ENCODE measurements around the gene ZNF778.

Gene ZNF778

DNA sequence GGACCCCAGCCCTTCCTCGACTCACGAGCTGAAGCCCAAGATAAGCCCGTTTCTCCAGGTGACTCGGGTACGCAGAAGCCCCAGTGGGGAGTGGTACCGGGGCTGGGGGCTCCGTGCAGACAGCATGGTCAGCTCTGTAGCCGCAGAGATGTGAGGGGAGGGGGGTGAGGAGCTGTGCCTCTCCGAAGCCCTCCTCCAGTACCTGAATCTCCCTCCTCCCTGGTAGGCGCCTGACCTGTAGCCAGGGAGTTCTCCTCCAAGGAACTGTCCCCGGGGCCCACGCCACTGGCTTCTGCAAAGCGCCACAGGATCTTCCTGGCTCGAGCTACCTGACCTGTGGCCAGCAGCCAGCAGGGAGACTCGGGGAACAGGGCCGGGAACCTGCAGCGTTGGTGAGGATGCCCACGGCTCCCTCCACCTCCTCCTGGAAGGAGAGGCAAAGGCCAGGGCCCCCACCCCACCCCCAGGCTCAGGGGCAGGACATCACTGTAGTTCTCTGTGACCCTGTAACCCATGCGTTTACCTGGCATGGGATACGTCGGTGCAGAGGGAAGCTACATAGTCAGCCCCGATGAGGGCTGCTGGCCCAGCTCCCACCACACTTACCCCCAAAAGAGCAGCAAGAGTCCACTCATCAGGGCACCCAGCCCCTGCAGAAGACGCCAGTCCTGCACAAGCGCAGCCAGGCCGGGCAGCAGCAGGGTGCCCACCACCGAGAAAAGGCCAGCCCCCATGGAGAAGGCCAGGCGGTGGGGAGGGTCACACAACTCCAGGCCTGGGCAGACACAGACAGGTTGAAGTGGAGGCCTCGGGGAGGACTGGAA lies 18.9 kb upstream of the ZNF778 start:
- TF ChIP-seq SIN3A (IDR thresholded peaks at IDR 0.05; ENCODE audit: borderline replicate concordance, insufficient read depth, low read length): no peak
- TF ChIP-seq POLR2AphosphoS5 (IDR thresholded peaks at IDR 0.05; ENCODE audit: low read depth, low read length): no peak
- no peak for TF ChIP-seq TAF1 (IDR thresholded peaks at IDR 0.05; ENCODE audit: borderline replicate concordance, insufficient read depth, low read length)
- no peak for TF ChIP-seq FOXP2 (optimal IDR thresholded peaks at IDR 0.05; ENCODE audit: borderline replicate concordance, extremely low read depth, extremely low read length, insufficient read depth)
- no peak for TF ChIP-seq REST (IDR thresholded peaks at IDR 0.05; ENCODE audit: insufficient read depth in 1 of 2, low read depth in 2 of 2, low read length in 2 of 2)

GRCh38 chr16:89199241-89200123 lies 18.0 kb upstream of the ZNF778 start:
- TF ChIP-seq POLR2AphosphoS5 (IDR thresholded peaks at IDR 0.05; ENCODE audit: low read depth, low read length) (no peak), SIN3A (IDR thresholded peaks at IDR 0.05; ENCODE audit: borderline replicate concordance, insufficient read depth, low read length) (no peak), FOXP2 (optimal IDR thresholded peaks at IDR 0.05; ENCODE audit: borderline replicate concordance, extremely low read depth, extremely low read length, insufficient read depth) (no peak)

- TF ChIP-seq SIN3A (IDR thresholded peaks at IDR 0.05; ENCODE audit: borderline replicate concordance, insufficient read depth, low read length): no peak
- no peak for TF ChIP-seq FOXP2 (optimal IDR thresholded peaks at IDR 0.05; ENCODE audit: borderline replicate concordance, extremely low read depth, extremely low read length, insufficient read depth)
- TF ChIP-seq TAF1 (IDR thresholded peaks at IDR 0.05; ENCODE audit: borderline replicate concordance, insufficient read depth, low read length): no peak
- TF ChIP-seq REST (IDR thresholded peaks at IDR 0.05; ENCODE audit: insufficient read depth in 1 of 2, low read depth in 2 of 2, low read length in 2 of 2): no peak
Observed at GRCh38 chr16:89200124-89200849, 17.2 kb upstream of the ZNF778 start, which contains the start of gene SLC22A31. Gene SLC22A31, minus strand, starts transcription at chr16:89200537. Its CDS starts 36 bp downstream, at chr16:89200501.

DNA sequence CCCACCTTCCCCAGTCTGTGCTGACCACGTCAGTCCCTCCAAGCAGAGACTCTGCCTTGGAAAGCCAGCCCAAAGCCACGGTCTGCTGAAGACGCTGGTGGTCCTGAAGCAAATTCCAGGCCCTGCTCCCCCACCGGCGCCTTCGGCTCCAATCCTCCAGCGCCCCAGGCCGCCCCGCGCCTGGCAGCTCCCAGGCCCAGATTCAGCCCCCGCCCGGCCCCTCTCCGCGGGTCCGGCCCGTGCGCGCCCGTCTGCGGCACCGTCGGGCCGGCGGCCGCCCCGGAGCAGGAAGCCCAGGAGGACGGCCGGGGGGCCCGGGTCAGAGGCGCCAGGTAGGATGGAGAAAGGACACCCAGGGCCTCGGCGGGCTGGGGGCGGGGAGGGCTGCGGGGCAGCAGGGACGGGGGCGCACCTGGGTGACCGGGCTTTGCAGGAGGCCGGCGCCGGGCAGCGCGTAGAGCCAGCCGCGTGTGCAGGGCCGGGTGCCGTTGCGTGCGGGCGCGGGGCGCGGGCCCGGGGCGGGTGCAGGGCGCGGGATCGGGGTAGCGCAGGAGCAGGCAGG lies 16.6 kb upstream of the ZNF778 start:
- TF ChIP-seq FOXP2 (optimal IDR thresholded peaks at IDR 0.05; ENCODE audit: borderline replicate concordance, extremely low read depth, extremely low read length, insufficient read depth) (no peak), SIN3A (IDR thresholded peaks at IDR 0.05; ENCODE audit: borderline replicate concordance, insufficient read depth, low read length) (no peak), REST (IDR thresholded peaks at IDR 0.05; ENCODE audit: insufficient read depth in 1 of 2, low read depth in 2 of 2, low read length in 2 of 2) (no peak), POLR2AphosphoS5 (IDR thresholded peaks at IDR 0.05; ENCODE audit: low read depth, low read length) (no peak), TAF1 (IDR thresholded peaks at IDR 0.05; ENCODE audit: borderline replicate concordance, insufficient read depth, low read length) (no peak)
